ENCODE data around the gene CTSD.

CTSD gene

DNA sequence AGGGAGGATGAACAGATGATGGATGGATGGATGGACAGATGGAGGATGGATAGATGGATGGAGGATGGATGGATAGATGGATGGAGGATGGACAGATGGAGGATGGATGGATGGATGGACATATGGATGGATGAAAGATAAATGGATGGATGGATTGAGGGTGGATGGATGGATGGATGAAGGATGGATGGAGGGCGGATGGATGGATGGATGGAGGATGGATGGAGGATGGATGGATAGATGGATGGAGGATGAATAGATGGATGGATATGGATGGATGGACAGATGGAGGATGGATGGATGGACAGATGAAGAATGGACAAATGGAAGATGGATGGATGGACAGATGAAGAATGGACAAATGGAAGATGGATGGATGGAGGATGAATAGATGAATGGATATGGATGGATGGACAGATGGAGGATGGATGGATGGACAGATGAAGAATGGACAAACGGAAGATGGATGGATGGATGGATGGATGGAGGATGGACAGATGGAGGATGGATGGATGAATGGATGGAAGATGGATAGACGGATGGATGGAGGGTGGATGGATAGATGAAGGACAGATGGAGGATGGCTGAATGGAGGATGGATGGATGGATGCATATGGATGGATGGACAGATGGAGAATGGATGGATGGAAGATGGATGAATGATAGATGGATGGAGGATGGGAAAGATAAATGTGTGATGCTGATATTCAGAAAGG is 20.7 kb downstream of the CTSD start:
- no peak for DNase-seq

DNA sequence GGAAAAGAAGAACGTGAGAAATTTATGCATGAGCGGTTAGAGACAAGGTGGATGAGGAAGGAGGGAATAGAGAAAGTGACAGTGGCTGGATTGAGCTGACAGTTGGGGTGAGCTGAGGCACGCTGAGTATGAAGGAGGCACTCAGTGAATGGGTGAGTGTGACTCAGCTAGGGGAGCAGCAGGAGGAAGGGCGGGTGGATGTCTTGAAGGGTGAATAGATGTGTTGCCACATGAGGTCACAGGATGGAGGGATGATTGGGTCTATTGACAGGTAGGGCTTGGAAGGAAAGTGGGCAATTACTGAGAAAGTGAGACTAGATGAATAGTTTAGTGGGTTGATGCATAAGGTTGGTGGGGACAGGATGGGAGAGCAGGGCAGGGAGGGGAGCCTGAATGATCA is 21.4 kb downstream of the CTSD start:
- DNase-seq, result no peak

DNA sequence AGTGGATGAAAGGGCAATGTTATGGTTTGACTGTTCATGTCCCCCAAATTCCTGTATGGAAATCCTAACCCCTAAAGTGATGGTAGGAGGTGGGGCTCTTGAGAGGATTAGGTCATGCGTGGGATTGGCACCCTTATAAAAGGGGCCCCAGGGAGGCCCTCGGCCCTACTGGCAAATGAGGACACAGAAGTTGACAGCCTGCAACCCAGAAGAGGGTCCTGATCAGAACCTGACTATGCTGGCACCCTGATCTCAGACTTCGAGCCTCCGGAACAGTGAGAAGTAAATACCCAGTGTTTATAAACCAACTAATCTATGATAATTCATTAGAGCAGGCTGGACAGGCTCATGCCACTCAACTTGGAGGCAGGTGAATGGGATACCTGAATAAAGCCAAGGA is 22.0 kb downstream of the CTSD start:
- no peak for DNase-seq

DNA sequence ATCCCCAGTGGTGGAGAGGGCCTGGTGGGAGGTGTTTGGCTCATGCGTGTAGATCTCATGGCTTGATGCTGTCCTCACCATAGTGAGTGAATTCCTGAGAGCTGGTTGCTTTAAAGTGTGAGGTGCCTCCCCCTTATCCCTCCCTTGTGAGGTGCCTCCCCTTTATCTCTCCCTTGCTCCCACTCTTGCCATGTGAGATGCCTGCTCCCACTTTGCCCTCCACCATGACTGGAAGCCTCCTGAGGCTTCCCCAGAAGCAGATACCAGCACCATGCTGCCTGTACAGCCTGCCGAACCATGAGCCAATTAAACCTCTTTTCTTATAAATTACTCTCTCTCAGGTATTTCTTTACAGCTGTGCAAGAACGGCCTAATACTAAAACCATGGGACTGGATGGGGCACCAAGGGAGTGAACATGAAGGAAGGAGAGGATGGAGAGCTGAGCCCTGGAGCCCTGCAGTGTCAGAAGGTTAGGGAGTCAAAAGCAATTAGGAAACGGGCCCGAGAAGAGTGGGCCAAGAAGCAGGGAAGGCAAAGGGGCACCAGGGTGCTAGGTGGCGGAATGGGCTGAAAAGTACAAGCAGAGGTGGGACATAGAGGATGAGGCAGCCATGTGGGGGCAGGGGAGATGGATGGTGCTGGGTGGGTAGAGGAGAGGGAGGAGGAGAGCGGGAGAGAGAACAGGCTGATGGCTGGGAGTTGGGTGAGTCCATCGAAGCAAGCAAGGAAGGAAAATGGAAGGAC is 22.8 kb downstream of the CTSD start:
- no peak for DNase-seq

DNA sequence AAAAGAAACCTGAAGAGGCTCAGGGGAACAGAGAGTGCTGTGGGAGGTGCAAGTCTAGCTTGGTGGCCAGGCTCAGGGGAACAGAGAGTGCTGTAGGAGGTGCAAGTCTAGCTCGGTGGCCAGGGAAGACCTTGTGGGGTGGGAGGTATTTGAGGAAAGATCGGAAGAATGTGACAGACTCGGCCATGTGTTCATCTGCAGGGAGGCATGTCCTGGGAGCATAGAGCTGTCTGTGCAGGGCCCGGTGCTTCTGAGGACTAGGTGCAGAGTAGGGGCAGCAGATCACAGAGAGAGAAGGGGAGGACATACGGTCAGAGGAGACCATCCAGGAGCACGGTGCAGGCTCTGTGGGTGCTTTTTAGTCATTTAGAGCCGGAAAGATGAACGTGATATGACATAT is 24.2 kb downstream of the CTSD start:
- no peak for DNase-seq

DNA sequence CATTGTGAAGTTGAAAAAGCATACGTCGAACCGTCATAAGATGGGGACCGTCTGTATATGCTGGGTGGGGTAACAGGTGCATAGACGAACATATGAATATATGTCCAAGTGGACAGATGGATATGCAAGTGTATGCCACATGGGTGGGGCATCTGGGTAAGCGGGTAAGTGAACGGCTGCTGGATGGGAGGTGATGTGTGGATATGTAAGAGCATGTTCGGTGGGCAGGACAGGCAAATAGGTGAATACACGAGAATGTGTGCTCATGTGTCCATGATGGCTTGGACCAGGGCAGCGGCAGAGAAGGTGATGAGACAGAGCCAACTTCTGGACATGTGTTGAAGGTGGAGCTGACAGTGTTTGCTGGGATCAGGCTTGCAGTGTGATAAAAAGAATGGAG is 25.3 kb downstream of the CTSD start:
- no peak for DNase-seq

DNA sequence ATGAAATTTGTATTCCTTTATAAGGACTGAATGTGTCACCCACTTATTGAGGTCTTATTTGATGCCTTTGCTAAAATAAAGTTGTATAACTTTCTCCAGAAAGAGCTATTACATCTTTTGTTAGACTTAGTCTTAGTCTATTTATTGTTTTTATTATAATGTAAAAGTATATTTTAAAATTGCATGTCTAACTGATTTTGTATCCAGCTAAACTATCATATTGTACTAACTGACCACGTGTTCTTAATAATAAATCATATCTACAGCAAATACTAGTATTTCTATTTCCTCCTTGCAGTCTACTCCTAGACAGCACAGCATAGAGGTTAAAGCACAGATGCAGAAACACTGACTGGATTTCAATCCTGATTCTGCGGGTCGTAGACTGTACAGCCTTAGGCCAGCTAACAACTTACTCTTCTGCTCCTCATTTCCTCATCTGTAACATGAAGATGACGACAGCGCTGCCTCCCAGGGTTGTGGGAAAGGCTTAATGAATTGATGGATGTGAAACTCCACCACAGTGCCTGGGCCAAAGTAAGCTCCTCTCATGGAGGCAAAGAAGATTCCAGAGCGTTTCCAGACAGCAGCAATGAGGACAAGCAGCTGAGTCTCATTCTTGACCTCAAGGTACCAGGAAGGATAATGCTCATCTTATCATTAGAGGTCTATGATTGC is 26.5 kb downstream of the CTSD start:
- no peak for DNase-seq

DNA sequence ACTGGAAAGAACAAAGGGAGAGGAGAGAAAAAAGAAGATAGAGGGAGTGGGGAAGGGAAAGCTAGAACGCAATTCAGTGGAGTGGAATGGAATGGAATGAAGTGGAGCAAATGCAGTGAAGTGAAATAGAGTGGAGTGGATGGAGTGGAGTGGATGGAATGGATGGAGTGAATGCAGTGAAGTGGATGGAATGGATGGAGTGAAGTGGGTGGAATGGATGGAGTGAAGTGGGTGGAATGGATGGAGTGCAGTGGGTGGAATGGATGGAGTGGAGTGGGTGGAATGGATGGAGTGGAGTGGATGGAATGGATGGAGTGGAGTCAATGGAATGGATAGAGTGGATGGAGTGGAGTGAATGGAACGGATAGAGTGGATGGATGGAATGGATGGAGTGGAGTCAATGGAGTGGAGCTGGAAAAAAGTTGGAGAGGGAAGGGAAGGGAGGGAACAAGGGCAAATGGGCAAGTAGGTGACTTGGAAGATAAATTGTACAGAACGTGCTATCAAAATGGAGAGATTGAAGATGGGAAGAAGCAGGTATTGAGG is 27.2 kb downstream of the CTSD start:
- no peak for DNase-seq

DNA sequence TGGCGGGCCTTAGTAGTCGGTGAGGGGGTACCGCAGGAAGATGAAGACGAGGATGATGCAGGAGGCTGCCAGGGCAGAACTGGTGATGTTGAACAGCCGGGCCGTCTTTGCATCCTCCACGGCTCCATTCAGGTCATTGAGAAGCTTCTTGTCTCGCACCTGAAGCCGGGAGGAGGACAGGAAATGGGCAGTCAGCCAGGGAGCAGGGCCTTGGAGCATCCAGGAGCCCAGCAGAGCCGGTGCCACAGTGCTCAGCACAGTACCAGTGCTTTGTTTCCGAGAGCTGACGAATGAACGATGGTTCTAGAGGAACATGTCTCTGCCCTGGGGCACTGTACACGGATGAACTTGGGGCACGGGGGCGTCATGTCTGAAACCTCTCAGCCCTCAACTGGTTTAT is 28.5 kb downstream of the CTSD start:
- no peak for DNase-seq

DNA sequence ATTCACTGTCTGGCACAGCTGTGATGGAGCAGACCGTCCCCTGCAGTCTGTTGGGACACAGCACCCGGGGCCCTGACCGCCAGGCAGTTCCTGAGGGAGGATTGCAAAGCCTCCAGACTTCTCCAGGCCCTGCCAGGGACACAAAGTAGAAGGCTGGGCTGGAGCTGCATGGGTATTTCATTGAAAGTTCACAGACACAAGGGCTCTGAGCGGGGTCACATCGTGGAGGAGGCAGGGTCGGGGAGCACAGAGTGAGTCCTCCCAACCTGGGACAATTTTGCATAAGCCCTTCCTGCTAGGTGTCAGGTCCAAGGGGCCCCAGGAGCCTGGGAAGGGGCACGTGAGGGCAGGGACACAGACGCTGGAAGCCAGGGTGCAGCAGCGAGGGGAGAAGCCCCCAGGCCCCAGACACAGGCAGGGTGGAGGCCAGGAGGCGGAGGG is 29.1 kb downstream of the CTSD start:
- no peak for DNase-seq

DNA sequence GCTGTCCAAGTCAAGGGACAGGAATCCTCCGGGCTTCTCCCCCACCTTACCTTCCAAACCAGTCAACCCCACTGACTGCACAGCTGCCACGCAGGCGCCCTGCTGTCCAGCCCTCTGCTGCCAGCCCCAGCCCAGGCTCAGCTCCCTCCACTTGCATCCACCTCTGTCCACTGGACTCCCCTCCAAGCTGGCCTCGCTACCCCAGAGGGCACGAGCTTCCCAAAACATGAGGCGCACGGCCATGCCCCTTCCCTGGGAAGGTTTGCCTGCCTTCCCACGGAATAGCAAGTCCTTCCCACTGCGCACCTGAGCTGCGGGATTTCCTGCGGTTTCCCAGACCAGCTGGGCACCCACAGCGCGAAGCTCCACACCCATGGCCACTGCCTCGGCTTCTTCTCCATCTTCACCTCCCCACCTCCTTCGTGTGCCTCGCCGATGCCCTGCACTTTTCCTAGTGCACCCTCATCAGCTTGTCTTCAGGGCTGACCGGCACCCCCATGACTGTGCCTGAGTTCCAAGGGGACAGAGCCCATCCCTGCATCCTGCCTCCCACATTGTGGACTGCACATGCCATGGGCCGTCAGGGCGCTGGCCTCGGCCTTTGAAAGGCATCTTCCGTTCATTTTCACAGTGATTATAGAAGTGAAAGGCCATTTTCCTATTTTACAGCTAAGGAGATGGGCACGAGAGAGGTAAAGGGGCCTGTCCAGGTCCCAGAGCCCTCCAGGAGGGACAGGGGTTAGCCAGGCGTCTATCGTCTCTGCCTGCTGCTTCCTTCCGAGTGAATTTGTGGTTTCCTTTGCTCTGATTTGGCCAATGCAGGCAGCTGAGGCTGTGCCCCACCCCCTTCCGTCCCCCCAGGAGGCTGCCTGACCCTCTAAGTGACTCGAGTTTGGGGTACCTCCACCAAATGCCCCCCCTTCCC is 29.7 kb downstream of the CTSD start:
- DNase-seq, result no peak

DNA sequence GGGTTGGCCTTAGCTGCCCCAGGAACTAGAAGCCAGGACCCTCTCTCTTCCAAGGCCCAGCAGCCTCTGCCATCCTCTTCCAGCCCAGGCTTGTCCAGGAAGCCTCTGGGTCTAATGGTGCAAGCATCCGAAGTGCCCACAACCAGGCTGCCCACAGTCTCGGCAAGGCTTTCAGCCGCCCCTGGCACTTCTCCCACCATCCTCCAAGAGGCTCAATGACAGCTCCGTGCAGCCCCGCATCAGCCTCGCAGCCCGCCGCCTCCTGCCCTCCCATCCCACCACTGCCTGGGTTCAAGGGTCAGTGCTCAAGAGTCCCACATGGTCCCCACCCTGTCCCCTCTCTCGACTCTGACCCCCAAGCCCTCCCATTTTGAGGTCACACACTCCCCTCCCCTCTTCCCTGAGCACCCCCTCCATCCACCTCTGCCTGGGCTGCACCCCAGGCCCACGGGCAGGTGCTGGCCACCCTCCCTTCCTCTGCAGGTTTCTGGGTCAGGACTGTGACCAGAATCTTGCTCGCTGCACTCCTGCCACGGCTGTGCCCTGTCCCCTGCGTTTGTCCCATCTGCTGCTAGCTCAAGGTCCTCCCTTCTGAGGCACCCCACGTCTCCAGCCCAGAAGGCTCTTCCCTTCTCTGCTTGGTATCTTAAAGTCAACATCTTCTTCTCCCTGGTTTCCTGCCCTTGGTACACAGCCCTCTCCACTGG is 30.6 kb downstream of the CTSD start:
- DNase-seq, result no peak

DNA sequence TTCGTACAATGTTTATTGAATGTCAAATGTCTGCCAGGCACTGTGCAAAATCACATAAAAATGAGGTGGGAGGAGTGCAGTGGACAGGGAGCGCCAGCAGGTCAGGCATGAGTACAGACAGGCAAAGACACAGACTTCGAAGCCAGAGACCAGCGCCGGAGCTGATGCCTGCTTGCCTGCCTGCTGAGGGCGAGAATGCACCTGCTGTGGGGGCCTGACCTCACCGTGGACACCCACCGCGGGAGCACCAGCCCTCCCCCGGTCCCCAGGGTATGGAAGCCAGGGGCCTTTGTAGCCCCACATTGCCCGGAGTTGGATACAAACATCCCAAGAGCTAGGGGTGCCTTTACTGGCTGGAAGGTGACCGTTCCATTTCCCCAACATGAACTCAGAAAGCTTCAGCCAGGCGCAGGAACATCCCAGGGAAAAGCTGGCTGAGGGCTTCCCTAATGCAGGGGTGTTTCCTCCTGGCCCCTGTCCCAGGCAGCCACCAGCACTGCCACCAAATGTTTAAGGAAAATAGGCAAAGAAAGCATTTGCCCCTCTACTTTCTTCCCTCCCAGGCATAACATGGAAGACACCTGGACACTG is 31.2 kb downstream of the CTSD start:
- no peak for DNase-seq

DNA sequence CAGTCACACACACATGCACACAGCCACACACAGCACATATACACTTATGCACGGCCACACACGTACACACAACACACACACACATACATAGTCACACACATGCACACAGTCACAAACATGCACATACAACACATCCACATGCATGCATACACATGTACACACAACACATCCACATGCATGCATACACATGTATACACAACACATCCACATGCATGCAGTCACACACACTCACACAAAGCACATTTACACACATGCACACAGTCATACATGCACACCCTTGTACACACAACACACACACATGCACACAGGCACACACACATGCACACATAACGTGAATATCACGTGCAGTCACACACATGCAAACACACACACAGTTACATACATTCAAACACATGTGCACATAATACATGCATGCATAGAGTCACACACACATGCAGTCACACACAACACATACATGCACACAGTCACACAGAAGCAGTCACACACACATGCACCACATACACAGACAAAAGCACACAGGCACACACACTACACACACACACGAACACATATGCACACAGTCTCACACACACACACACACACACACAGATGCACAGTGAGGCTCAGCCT is 32.2 kb downstream of the CTSD start:
- no peak for DNase-seq

DNA sequence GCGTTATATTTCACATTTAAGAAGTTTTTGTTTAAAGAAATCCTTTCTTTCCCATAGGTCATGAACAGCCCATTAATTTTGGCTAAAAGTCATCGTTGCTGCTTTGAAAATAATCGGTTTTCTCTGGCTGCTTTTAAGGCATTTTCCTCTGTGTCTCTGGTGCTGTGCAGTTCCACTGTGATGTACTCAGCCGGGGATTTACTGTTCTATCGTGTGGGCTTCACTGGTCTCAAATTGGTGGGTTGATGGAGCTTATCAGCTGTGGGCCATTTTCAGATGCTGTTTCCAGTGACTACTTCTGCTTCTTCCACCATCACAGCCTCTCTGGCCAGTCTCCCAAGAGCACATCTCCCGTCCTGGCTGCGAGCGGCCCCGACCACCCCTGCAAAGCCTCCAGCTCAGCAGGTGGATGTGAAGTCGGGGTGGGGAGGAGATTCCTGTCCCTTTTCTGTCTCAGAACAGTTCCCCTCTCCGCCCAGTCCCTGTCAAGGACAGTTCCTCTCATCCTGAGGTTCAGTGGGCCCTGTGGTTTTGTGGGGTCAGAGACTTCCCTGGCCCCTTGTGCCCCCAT is 33.6 kb downstream of the CTSD start:
- no peak for DNase-seq

DNA sequence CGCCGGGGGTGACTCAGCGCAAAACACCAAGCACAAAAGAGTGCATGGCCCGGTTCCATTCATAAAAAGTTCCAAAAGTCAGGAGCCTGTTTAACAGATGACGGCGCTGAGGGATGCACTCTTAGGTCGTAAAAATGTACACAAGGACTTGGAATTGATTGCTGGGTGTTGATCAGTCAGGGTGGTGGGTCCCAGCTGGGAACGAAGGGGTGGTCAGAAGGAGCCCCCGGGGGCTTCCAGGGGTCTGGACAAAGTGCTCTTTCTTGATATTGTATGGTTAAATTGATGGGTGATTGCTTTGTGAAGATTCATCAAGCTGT is 34.1 kb downstream of the CTSD start:
- DNase-seq, result no peak

DNA sequence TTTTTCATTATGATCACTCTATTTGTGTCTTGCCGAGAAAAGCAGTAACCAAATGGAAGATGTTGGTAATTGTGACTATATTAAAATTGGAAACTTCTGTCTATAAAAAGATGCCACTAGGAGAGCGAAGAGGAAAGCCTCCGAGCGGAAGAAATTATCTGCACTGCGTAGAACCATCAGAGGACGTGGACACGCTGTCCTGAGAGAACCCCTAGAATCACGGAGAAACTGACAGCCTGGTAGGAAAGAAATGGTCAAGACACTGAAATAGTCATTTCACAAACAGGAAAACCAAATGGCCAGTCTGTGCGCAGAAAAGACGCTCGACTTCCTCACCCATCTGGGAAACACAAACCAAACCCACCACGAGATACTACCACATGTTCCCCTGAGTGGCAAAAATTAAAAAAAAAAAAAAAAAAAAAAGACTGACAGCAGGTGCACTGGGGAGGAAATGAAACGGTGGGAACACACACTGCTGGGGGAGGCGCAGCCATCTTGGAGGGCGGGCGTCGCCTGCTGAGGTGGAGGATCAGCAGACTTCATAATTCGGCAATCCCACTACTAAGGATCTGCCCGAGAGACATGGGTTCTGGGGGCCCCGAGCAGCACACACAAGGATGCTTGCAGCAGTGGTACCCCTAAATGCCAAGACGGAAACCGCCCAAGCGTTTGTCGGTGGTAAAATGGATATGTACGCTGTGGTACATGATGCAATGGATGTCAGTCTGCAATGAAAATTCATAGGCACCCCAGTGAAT is 34.6 kb downstream of the CTSD start:
- DNase-seq, result no peak

DNA sequence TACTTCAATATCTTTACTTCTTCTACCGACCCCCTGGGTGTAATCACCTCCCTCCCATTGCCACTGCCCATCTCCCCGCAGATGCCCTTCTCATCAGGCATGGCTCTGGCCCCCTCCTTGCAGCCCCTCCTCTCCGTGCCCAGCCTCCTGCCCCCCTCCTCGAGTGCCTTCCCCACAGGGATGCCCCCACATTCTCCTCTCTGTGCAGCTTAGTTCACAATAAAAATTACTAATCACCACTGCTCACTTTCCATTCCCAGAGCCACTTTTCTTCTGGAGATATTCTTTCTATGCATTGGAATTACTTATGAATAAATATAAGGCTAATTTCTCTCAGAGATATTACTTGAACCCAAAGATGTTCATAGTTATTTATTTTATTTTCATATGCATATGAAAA is 35.4 kb downstream of the CTSD start:
- no peak for DNase-seq

DNA sequence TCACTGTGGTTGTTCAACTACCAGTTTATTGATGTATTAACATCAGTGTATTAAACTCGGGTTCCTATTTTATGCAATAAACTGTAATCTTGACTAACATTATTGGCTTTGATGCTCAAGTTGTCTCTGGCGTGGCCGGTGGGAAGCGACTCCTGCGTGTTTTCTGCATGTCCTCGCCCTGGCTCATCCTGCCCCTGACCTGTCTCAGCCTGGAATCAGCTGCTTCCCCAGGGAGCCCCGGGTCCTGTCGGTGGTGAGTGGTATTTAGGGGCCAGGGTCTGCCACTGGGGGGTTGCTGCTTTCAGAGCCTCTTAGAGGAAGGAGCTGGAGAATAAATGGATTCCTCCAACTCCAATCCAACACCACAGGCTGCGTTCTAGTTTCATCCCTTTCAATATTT is 35.9 kb downstream of the CTSD start:
- DNase-seq, result no peak

DNA sequence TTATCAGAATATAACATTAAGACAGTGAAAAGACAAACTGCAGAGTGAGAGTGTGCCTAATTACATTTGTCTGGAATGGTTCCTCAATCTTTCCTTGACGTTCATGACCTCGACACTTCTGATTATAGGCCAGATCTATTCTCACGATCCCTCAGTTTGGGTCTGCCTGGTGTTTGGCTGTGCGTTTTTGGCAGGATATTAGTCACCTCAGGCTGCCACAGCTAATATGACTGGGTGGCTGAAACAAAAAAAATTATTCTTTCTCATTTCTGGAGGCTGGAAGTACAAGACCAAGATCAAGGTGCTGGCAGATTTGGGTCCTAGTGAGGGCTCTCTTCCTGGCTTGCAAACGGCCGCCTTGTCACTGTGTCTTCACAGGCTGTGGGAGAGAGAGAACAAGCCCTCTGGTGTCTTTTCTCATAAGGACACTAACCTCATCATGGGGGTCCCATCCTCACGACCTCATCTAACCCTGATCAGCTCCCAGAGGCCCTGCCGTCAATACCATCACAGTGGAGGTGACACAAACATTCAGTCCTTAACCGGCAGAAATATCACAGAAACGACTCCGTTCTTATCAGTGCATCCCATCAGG is 36.5 kb downstream of the CTSD start:
- DNase-seq, result no peak
